NB4 (cell line): Measurements from ENCODE around the gene RBBP5.

Experiments
- MAX ChIP-seq: IDR thresholded peaks from 2 replicates; pipeline ENCODE4 v1.6.1; 2011; ENCODE audit warnings: low read depth, low read length
- MYC ChIP-seq: IDR thresholded peaks from 2 replicates; pipeline ENCODE4 v1.6.1; 2011; ENCODE audit warnings: low read depth, low read length
- TF ChIP-seq, protein P1 (sequence below): IDR thresholded peaks from one replicate; pipeline ENCODE4 v1.5.1; 2012; ENCODE audit warnings: low read depth, low read length

DNA sequence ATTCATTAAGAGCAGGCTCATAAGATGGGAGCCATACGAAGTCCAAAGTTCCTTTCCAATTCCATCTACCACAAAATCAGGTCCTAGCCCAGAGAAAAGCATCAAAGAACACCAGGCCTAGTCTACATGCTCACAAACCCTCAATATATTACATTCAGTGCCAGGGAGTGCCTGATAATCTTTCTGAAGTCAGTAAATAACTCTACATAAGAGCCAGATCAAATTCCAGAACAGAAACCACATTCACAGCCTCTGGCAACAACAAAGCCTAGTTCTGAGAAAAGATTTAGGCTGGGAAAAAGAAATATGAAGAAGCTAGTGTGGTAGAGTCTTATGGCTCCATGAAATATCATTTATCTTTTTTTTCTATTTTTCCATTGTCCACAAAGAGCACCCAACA, 40.5 kb upstream of the RBBP5 start:
- TF ChIP-seq MAX (no peak), MYC (no peak)
- TF ChIP-seq, protein P1, sequence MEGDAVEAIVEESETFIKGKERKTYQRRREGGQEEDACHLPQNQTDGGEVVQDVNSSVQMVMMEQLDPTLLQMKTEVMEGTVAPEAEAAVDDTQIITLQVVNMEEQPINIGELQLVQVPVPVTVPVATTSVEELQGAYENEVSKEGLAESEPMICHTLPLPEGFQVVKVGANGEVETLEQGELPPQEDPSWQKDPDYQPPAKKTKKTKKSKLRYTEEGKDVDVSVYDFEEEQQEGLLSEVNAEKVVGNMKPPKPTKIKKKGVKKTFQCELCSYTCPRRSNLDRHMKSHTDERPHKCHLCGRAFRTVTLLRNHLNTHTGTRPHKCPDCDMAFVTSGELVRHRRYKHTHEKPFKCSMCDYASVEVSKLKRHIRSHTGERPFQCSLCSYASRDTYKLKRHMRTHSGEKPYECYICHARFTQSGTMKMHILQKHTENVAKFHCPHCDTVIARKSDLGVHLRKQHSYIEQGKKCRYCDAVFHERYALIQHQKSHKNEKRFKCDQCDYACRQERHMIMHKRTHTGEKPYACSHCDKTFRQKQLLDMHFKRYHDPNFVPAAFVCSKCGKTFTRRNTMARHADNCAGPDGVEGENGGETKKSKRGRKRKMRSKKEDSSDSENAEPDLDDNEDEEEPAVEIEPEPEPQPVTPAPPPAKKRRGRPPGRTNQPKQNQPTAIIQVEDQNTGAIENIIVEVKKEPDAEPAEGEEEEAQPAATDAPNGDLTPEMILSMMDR = no peak
